HG03196 (cell line): ENCODE results near the gene SET.

Experiments used
- ATAC-seq: cut with Tn5 transposase; IDR thresholded peaks from one replicate; pipeline ENCODE4 v1.9.1; 2021; ENCODE audit not compliant: unreplicated experiment

The SET gene

DNA sequence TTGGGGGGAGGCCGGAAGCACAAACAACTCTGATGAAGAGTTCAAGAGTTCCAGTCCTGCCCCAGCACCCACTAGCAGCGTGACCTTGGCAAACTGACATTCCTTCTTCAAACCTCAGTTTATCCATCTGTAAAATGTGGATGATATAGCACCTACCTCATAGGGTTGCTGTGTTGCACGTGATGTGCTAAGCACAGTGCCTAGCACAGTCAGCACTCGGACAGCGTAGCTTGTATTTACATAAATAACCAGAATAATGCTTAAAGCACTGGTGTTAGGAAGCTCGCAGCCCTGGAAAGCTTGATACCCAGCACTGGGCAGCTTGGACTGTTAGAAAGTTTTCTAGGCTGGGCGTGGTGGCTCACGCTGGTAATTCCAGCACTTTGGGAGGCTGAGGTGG is 18.4 kb downstream of the SET start:
- no peak for ATAC-seq

DNA sequence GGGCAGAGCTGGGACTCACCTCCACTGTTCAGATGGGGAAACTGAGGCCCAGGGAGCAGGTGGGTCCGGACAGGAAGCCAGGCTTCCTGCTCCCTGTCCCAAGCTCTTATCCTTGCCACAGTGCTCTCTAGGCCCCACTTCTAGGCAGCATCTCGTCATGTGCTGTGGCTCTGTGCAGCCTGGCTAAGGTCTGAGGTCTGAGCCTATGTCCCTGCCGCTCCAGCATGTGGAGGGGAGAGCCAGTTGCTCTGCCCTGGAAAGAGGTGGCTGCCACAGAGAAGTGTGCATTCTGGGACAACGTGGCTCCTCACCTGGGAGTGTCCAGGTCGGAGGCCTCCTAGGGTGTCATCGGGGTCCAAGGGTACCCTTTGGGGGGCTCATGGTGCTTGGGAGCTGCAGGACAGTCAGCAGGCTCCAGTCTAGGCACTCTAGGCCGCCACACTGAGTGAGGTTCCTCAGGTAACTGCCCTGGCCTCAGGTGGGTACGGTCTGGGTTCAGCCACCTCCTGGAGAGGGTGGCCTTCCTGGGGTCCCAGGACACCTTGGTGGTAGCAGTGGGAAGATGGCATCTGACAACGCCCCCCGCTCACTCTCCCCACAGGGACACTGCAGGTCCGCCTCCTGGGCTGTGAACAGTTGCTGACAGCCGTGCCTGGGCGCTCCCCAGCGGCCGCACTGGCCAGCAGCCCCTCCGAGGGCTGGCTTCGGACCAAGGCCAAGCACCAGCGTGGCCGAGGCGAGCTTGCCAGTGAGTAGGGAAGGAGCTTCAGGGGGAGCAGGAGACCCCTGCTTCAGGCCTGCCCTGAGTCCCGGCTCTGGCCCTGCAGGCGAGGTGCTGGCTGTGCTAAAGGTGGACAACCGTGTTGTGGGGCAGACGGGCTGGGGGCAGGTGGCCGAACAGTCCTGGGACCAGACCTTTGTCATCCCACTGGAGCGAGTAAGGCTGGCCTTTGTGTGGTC is 23.7 kb downstream of the SET start:
- ATAC-seq, result no peak

DNA sequence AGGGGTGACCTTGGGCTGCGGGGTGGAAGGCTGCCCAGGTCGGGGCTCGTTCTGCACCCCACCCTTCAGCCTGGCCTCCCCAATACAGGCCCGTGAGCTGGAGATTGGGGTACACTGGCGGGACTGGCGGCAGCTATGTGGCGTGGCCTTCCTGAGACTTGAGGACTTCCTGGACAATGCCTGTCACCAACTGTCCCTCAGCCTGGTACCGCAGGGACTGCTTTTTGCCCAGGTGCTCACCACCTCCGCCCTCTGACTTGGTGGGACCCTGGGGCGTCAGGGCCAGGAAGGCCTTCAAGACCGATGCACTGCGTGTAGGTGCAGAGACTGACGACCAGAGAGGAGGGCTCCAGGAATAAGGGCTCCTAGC is 24.4 kb downstream of the SET start:
- ATAC-seq, result no peak

DNA sequence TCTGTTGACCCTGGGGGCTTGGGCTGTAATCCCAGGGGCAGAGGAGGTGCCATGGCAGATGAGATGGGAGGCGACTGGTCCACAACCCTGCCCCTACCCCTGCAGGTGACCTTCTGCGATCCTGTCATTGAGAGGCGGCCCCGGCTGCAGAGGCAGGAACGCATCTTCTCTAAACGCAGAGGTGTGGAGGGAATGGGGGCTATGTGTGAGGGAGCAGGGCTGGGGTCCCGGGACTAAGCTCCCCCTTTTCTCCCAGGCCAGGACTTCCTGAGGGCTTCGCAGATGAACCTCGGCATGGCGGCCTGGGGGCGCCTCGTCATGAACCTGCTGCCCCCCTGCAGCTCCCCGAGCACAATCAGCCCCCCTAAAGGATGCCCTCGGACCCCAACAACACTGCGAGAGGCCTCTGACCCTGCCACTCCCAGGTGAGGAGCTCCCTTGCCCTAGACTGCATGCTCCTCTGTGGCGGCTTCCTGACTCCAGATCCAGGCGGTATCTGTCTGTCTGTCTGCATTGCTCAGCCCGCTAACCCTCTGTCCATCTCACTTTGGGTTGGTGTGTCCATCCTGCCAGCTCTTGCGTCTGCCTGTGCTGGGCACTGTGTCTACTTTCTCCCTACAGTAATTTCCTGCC is 25.0 kb downstream of the SET start:
- no peak for ATAC-seq

DNA sequence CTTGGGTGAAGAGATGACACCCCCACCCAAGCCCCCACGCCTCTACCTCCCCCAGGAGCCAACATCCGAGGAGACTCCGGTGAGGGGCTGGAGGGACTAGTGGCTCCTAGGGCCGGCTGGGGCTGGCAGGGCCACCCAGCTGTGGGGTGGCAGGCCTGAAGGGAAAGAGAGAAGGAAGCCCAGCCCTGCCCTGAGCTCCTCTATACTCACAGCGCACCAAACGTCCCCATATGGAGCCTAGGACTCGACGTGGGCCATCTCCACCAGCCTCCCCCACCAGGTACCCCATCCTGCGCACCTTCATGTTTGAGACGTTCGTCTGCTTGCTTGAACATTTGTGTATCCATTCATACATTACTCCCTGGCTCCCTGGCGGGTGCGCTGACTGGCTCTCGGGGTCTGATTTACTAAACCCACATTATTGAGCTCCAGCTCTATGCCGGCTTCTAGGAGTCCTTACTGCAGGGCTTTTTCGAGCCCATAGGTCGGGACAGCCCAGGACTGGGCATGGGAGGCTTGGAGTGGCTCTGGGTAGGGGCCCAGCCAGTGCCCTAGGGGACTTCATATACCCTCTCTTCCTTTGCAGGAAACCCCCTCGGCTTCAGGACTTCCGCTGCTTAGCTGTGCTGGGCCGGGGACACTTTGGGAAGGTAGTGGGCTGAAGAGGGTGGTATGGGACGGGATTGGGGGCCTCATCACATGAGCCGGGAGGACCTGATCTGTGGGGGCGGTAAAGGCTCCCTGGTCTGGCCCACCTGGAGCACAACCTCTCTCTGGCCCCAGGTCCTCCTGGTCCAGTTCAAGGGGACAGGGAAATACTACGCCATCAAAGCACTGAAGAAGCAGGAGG is 25.8 kb downstream of the SET start:
- ATAC-seq, result no peak

DNA sequence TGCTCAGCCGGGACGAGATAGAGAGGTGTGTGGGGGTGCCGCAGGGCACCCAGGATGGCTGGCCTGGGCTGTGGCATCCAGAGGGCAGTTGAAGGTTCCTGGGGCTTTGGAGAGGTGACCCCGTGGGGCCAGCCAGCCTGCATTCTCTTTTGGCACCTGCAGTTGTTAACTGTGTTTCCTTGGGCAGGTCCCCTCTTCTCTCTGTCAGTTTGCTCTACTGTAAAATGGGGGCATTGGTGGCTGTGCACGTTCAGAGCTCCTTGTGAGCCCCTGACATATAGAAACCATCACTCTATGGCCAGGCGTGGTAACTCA is 26.4 kb downstream of the SET start:
- ATAC-seq, result no peak

DNA sequence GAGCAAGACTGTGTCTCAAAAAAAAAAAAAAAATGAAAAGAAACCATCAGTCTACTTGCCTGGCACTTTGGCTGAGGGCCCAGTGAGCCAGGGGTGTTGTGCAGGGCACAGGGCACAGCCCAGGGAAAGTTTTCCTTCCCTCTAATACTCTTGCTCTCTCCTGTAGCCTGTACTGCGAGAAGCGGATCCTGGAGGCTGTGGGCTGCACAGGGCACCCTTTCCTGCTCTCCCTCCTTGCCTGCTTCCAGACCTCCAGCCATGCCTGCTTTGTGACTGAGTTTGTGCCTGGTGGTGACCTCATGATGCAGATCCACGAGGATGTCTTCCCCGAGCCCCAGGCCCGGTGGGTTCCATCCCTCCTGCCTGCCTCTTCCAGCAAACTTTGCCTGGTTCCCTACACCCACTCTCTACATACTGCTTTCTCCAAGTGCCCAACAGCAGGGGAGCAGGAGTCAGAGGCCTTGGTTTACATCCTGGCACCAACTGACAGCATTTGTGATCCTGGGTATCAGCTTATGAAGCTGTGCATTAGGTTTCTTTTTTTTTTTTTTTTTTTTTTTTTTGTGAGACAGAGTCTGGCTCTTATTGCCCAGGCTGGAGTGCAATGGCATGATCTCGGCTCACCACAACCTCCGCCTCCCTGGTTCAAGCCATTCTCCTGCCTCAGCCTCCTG is 27.7 kb downstream of the SET start:
- ATAC-seq, result no peak

DNA sequence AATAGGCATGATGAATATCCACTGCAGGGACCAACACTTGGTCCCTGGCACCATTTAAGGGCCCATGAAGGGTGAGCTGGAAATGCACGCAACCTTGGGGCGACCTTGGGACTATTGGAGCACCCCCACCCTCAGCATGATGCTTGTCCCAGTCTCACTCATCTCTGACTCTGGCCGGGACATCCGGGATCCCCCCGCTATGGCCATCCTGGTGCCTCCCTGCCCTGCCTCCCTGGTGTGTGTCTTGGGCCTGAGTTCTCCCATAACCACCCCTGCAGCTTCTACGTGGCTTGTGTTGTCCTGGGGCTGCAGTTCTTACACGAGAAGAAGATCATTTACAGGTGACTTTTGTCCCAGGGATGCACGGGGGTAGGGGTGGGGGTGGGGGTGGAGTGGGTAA is 29.0 kb downstream of the SET start:
- no peak for ATAC-seq

DNA sequence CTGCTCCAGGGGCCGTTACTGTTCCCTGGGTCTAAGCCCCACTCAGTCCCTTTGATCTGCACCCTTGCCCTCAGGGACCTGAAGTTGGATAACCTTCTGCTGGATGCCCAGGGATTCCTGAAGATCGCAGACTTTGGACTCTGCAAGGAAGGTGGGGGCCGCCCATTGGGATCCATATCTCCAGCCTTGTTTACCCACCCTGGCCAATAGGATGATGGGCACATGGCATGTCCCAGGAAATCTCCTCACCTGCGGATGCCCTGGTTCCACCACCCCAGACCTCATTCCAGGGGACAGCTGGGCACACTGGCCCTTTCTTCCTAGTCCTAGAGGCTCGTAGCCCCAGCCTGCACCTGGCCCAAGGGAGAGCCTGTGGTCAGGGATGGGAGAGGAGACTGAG is 29.5 kb downstream of the SET start:
- no peak for ATAC-seq

DNA sequence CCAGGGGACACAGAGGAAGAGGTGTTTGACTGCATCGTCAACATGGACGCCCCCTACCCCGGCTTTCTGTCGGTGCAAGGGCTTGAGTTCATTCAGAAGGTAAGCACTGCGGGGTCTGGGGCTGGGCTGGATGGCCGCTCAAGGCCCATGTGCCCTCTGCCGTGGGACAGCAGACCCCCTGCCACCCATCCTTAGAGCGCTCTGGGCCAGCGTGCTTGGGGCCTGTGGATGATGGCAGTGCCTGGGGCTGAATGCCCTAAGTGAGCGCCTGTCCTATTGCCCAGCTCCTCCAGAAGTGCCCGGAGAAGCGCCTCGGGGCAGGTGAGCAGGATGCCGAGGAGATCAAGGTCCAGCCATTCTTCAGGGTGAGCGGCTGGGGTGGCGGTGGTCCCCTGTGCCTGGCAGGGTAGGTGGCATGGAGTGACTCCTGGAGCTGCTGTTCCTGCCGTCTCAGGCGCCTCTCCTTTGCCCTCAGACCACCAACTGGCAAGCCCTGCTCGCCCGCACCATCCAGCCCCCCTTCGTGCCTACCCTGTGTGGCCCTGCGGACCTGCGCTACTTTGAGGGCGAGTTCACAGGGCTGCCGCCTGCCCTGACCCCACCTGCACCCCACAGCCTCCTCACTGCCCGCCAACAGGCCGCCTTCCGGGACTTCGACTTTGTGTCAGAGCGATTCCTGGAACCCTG is 31.0 kb downstream of the SET start:
- no peak for ATAC-seq

DNA sequence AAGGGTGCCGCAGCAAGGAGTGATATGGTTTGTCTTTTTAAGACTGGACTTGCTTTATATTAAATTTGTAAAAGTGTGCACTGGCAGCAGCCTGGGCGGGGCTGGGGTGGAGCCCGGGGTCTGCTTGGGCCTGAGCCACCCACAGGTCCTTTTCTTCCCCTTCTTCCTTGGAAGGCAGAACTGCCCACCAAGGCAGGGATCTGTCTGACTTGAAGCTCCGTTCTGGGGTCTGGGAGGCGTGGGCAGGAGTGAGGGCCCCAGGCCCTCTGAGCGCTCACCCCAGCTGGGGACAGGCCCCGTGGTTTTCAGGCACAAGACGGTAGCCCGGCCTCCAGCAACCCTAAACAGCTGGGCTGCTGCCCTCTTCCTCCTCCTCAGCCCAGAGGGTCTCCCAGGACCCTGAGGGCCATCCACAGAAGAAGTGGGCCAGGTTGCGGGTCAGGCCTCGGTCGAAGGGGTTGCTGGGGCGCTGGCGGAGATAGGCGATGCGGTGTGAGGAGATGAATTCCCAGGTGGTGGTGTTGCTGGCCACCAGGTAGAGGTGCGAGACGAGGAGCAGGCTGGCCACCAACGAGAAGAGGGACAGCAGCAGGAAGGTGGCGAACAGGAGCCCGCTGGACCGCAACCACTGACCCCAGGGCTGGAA is 31.9 kb downstream of the SET start:
- ATAC-seq, result no peak

DNA sequence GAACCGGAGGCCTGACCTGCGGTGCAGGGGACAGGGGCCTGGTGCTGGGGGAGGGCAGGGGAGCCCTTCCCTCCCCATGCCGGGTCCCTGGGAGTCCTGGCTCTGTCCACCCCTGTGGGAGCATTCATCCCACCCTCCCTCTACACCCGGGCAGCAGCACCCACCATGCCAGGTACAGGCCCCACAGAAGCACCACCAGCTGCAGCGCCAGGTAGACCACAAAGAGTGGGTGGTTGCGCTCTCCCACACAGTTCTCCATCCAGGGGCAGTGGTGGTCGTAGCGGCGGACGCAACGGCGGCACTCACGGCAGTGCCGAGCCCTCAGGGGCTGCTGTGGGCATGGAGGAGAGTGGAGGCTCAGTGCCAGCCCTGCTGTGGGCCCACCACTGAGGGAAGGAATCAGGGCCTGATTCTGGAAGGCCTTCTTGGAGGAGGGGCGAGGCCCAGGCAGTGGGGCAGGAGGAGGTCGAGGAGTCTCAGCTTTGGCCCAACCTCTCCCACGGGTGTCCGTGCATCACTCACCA is 32.5 kb downstream of the SET start:
- ATAC-seq, result no peak

DNA sequence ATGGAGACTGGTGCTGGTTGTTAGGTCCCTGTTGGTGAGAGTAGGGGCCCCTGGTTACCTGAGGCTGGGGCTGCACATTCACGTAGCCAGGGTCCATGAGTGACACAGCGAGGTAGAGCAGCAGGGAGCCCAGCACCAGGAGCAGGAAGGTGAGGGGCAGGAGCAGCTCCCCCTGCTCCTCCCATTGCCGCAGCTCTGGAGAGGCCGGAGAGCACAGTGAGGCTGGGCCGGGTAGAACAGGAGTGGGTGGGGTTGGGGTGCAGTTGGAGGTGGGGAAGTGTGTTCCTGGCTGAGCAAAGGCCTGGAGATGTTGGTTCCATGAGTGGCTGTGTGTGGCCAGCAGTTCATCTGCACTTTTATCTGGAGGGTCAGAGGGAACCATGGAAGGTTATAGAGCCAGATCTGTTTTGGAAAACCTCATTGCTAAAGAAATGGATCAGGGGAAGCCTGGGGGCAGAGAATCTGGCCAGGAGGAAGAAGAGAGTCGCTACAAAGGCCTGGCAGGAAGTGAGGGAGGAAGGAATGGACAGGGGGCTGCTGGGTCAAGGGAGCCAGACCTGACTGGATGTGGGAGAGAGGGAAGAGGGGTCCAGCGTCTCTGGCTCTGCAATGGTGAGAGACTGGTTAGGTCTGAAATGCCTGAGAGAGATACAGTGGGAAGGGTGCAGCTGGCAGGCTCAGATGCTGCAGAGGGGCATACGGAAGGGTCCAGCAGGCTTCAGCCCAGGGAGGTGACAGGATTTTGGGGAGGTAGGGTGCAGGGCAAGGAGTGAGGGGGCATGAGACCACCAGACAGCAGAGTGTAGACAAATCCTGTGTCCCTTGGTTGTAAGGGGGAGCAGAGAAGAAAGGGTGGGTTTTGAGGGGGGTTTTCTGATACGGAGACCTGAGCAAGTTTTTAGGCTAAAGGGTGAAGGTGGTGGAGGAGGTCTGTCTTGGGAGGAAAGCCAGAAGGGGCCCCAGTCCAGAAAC is 33.6 kb downstream of the SET start:
- no peak for ATAC-seq

DNA sequence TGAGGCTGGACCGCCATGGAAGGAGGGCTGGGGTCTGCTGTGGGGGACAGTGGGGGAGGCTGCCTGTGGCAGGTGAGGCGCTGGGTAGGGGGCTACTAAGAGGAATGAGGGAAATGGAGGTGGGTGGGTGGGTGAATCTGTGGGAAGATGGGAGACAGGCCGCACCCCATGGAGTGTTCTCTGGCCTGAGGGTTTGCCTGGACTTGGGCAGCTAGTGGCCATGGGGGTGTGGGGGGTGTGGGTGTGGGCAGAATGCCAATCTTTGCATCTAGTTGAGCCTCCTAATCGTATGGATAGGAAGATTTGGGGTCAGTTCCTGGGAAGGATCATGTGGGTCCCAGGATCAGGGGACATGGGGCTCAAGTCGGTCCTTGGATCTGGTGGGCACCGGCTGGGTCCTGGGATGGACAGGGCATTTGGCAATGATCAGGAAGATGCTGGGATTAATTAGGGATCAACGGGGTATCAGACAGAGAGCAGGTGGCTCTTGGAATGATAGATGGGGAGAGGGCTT is 34.4 kb downstream of the SET start:
- no peak for ATAC-seq

DNA sequence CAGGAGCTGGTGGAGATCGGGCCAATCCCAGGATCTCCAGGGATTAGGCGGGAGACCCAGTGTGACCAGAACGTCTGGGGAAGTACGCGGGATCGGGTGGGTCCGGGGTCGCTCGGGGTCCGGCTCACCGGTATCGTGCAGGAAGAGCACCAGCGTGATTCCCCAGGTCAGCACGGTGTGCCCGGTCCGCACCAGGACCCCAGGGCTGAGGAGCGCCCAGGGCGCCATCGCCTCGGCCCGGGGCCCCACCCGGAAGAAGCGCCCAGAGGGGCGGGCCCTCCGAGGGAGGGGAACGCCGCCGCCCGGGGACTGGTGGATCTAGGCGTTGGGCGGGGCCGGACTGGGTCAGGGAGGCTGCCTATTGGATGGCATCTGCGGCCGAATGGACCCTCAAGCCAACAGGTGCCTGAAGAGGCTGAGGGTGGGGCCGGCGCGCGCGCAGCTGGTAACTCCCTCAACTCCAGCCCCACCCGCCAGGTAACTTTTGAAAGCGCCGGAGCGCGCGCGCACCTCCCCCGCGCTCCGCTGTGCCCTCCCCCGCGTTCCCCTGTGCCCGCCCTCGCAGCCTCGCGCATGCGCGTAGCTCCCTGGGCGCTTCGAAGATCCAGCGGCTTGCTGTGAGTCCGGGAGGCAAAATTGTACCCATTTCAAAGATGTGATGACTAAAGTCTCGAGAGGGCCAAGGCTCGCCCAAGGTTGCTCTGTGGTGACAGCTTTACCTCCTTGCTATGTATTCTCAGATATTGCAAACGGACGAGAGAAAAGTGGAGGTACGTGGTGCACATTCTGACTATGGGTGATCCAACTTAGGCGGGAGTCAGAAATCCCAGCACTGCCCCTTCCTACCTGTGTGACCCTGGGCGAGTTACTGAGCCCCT is 35.1 kb downstream of the SET start, which contains the start of gene ZDHHC12:
ZDHHC12 (minus strand) TSS at position 262 of the 878 bp plus-strand sequence; CDS start at position 228, 34 bp downstream.
- peak; percentile 90 for ATAC-seq

DNA sequence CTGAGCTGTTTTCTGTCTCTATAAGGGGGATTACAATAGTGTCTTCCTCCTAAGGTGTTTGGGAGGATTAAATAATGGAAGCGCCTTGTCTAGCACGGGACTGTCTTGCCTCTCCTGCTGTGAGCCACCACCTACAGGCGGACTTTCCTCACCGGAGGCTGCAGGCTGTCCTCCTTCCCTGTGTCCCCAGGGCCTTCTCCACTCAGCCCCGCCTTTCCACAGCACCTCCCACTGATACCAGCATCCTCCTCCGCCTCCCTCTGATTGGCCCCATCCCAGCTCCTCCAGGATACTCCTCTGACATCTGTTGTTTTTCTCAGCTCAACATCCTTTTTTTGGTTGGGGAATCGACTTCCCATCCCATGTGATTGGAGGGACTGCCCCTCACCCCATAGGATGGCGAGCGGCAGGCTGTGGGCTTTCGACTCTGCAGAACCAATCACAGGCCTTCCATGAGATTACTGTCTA is 35.8 kb downstream of the SET start:
- ATAC-seq, result no peak

DNA sequence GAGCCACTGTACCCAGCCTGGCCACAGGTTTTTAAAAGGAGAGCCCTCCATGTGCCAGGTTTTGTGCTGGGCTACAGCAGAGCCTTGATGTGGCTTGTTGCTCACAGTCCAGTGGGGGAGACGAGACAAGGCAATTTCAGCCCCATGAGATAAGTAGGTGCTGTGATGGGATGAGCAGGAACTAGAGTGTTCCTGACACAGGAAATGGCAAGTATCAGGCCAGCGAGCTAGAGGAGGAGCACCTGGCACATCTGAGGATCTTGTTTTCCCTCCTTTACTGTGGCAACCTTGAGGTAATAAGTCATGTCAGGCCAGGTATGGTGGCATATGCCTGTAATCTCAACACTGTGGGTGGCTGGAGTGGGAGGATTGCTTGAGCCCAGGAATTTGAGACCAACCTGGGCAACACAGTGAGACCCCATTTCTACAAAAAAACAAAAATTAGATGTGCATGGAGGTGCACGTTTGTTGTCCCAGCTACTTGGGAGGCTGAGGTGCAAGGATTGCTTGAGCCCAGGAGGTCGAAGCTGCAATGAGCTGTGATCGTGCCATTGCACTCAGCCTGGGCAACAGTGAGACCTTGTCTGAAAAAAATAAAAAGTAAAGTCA is 38.7 kb downstream of the SET start:
- ATAC-seq, result no peak
